Stimulated activated CD8-positive, alpha-beta memory T cell treated with anti-CD3 and anti-CD28 coated beads, Interleukin-15, amount 100 ng/mL, for 24 hours (primary cell): ENCODE measurements around the gene AMIGO1.

Experiments
- DNase-seq: peaks from one replicate; pipeline ENCODE4 v3.0.0-alpha.2; 2020; ENCODE audit warnings: low read depth

The AMIGO1 gene

DNA sequence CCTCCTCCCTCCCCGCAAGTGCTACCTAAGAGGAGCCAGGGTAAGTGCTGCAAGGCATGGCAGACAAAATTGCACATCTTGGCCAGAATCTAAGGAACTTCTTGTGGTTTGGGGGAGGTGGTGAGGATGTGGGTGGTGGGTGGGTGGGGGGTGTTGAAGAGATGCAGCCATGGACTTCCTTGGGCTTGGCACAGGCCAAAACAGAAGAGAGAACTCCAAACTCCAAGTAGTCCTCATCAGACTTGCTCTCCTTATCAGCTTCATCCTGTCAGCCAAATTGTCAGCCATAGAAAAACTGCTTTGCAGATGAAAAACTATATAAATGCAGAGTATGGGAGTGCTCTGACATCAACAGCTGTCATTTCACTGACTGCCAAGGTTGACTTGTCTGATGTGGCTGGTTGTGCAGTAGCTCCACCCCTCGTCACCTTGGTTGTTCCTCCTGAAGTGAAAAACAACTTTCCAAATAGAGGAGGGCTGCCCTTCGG is 7.1 kb downstream of the AMIGO1 start:
- no peak for DNase-seq

DNA sequence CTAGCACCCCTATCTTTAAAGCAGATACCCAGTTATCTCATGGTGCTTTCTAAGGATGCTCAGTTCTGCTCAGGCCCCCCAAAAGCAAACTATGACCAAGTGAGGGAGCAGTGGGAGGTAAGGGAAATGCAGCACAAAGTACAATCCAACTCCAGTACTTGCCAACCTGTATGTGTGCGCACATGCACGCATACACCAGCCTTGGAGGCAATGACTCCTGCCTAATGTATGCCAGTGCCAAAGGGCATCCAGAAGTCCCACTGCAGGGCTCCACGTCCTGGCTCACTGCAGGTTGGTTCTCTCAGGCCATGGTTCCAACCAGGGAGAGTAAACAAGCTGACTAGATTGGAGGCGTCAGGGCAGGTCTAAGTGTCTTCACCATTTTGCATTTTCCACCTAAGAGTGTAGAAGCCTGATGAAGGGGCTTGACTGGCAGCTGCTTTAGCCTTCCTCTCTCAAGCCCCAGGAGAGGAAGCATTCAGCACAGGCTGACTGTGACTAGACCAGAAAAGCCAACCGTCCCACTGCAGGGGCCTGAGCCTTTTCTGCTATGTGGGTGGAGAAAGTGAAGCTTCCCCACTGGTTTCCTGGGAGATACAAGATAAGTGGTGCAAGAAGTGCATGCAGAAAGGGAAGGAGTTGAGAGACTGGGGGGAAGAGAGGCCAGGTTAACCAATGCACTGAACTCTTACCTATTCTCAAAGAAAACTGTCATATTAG is 7.7 kb downstream of the AMIGO1 start:
- DNase-seq, result no peak

DNA sequence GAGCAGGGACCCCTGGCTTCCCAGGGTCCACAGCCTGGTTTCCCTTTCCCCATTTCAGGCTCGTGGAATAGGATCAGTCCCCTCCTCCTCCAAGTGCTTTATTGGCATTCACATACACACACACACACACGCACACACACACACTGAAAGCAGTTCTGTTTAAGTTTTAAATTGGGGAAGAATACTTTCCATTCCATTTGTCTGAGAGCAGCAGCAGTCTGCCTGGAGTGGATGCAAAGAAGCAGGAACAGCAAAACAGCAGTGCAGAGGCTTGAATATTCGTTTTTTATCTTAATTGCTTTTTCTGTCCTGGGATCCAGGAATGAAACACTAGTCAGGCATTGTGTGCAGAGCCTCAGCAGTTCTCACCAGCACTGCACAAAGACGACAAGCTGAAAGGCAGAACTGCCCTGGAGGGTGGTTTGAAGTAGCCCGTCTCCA is 8.6 kb downstream of the AMIGO1 start:
- no peak for DNase-seq

DNA sequence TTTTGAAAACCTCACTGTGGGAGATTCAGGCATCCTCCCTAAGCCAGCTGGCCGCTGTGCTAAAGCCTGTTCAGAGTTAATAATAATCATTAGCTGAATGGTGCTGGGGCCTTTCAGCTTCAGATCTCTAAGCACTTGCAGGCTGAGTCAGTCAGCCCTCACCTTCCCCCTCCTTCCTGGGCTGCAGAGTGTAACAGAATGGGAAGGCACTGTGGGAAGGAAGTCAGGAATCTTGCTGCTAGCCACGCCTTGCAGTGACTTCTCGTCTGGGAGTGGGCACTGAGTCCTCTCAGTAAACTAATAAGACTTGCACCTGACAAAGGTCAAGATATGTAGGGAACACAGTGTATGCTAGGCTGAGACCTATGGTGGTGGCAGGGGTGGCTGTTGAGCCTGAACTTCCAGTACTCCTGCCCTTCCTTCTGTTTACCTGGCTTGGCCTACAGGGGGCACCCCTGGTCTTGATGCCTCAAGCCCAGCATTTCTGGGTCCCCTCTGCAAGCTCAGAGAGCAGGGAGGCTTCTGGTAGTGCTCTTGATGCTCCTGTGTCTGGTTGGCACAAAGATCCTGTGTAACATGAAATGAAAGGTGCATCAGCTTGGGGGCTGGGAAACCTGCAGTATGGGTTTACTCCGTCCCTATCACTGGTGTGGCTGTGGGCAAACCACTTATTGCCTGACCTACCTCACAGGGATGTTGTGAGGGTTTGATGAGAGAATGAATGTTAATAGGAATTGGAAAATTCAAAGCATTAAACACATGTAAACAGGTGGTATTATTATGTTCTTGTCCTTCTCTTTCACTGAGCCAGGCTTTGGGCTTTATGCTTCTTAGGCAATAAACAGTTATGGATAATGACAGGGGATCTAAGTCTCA is 9.6 kb downstream of the AMIGO1 start:
- DNase-seq, result no peak

DNA sequence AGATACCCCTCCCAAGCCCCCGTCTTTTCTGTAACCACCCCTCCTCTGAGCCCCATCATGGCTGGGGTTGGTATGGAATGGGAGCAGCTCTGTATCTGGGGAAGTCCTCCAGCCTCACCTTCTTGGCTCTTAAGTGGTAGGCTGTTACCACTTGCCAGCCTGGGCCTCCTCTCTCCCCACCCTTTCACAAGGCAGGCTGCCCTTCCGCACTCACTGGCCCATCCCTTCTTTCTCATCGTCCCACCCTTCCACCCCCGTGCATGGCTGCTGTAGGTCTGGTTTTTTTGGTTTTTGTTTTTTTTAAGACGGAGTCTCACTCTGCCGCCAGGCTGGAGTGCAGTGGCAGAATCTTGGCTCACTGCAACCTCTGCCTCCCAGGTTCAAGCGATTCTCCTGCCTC is 10.4 kb downstream of the AMIGO1 start:
- no peak for DNase-seq

DNA sequence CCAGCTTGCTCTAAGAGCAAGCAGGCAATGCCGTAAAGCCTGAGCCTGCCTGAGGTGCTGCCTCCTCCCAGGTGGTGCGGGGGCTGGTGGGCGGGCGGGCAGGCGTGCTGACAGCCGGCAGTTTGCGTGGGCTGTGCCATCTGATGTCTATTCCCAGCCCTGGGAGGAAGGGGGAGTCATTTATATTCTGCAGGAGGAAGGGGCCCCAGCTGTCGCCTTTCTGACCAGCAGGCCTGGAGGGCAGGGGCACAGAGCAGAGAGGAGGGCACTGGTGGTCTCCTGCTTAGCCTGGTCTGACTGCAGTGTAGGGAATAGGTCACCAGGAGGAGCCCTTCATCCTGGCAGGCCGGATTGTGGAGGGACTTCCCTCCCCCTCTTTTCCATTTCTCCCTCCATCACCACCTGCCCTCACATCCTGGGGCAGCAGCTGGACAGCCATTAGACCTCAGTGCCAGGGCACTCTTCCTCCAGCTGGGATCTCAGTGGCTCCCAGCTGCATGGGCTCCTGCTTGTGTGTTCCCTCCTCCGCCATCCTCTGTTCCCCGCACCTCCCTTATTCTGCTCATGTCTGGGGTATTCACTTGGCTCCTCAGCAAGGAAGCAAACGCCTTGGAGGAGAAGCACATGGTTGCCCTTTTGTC is 11.2 kb downstream of the AMIGO1 start:
- no peak for DNase-seq

DNA sequence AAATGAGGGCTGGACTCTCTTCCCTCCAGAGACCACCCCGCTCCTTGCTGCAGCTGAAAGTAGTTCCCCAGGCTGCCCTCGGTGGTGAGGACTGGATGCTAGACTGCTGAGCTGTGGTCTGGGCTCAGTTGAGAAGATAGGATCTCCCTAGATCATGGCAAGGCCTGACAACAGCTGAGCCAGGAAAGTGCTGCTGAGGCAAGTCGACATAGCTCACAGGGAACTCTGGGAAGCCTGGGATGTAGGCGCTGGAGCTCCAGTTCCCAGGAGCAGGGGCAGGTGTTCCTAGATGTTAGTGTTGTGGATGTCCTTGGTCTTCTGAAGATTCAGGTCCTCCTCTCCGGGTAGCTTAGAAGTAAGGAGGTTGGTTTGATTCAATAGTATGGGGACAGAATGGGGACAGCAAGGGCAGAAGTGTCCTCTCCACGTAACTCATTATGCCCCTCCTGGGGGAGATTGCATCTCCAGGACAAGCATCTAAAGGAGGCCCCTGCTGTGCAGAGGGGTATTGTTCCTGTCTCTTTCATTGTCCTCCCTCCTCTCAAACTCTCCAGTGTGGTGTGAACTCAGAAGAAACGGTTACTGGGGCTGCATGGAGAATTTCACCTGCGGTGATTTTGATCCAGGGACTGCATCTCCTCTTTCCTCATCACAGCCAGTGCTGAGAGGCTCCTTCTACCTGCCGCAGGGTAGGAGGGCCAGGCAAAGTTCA is 11.9 kb downstream of the AMIGO1 start:
- no peak for DNase-seq

DNA sequence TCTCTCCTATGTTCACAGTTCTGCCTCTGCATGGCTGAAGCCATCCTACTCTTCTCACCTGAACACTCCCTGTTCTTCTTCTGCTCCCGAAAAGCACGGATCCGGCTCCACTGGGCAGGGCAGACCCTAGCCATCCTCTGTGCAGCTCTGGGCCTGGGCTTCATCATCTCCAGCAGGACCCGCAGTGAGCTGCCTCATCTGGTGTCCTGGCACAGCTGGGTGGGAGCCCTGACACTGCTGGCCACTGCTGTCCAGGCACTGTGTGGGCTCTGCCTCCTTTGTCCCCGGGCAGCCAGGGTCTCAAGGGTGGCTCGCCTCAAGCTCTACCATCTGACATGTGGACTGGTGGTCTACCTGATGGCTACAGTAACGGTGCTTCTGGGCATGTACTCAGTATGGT is 13.8 kb downstream of the AMIGO1 start:
- no peak for DNase-seq

DNA sequence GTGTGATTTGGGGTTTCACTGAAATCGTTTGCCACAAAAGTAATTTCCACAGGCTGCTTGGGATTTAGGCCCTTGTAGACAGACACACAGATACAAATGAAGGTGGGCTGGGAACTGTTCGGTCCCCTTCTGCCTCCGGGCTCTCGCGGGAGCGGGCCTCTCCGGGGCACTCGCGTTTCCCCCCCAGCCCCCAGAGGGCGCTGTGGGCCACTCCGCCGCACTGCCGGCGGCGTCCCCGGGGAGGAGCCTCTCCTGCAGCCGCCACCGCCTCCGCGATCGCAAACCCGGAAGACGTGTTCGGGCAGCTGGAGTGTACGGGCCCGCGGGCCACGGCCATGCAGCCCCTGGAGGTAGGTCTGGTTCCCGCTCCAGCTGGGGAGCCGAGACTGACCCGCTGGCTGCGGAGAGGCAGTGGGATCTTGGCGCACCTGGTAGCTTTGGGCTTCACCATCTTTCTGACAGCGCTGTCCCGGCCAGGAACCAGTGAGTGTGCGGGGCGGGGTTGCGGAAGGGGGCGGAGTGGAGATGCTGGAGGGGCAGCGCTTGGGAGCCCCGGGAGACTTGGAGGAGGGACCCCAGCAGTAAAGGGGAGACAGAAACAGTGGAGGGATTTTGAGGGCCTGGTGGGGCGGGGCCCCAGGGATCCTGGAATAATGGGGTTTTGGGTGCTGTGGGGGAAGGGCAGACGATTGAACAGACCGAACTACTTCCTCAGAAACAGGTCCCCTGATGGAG is 15.6 kb downstream of the AMIGO1 start, which contains the start of gene CYB561D1:
TSS of gene CYB561D1 (plus strand) at position 290 of the 735 bp plus-strand sequence. CDS start at position 336, 46 bp downstream.
- DNase-seq, result peak; percentile 85

DNA sequence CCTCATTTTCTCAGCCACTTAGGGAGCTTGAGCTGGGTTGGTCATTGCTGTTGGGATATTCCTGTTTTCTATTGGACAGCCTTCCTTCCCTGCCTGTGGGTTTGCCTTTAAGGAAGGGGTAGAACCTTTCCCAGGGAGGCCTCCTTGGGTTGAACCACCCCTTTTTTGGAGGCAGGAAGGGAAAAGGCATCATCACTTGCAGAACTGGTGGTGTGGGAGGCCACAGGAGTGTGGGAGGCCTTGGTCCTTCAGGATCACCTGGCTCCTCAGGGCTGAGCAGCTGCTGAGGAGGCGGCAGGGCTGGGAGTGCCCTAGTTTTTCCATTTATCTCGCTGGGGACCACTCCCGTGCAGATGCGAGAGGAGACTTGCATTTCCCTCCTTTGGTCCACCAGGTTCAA is 16.3 kb downstream of the AMIGO1 start:
- DNase-seq, result no peak

DNA sequence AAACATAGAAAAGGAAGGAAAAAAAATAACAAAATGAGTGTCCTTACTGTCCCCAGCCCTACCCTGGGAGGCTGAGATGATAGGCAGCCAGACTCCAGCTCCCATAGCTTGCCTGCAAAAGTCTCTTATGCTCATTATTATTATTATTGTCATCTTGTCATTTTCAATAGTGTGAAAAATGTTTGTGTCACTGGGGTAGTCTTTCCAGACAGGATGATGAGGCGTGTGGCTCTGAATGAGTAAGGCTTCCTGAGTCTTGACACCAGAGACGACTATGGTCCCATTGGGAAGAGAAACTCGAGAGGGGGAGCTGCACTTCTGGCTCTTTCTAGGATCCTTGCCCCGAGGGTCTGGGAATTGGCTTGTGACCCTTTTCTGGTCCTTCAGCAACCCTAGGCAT is 16.7 kb downstream of the AMIGO1 start:
- DNase-seq, result no peak

DNA sequence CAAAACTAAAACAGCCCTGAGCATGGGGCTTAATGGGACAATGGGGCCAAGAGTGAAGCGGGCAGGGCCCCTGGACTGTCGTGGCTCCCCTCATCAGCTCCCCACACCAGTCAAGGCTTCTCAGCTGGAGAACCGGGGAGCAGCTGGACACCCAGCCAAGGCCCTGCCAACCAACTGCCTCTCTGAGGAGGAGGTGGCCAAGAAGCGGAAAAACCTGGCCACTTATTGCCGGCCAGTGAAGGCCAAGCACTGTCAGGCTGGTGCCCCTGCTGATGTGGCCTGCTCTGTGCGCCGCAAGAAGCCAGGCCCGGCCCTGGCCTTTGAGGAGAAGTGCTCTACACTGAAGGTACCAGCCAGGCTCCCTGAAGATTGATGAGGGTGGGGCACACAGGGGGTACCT is 18.2 kb downstream of the AMIGO1 start:
- DNase-seq, result no peak

DNA sequence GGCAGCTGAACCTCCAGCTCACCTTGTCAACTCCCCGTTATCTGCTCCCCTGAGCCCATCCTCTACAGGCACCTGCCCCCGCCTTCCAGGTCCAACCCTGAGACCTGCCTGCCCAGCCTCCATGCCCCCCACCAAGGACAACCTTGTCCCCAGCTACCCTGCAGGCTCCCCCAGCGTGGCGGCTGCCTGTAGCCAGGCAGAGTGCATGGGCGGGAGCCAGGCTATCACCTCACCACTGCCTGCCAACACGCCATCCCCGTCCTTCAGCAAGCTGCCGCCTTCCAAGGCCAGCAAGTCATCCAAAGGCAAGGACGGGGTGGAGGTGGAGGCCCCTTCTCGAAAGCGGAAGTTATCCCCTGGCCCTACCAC is 18.6 kb downstream of the AMIGO1 start:
- no peak for DNase-seq

DNA sequence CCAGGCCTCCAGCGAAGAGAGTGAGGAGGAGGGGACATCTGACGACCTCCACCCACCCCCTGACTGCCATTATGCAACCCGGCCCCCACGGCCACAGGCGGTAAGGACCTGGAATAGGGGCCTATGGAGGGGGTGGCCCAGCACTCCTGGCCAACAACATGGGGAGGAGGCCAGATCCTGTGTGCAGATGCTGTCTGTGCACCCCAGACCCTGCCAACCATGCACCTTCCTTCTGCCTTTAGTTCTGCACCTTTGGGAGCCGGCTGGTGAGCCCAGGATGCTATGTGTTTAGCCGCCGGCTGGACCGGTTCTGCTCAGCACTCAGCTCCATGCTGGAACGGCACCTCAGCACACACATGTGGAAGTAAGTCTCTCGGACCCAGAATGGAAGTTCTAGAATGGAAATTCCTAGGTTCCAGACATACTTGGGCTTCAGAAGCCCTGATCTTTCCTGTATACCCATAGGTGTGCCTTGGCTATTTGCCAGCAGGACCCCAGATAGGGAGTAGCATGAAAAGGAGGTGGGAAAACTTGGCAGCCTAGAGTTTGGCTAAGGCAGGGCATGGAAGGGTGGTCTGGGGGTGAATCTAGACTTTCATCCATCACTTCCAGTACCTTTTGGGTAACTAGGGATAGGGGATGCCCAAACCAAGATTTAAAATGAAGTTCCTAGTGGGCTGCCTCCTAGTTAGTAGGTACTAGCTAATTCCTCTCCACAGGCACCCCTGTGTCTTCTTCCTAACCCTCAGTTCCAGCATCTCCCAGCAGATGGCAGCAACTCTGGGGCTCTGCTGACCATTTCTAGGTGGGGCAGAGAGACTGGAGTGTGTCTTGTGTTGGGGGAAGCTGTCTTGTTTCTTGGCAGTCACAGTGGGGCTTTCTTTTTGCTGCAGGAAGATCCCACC is 19.2 kb downstream of the AMIGO1 start:
- no peak for DNase-seq

DNA sequence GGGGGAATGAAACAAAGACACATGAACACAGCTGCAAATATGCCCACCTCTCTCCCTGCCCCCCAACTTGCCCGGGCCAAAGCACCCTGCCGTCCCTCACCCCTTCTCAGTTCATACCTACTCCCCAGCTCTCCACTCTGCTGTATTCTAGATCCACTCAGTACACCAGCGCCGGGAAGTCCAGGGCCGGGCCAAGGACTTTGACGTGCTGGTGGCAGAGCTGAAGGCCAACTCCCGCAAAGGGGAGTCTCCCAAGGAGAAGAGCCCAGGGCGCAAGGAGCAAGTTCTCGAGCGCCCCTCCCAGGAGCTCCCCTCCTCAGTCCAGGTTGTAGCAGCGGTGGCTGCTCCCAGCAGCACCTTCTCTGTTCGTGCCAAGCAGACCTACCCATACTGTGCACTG is 20.8 kb downstream of the AMIGO1 start:
- no peak for DNase-seq

DNA sequence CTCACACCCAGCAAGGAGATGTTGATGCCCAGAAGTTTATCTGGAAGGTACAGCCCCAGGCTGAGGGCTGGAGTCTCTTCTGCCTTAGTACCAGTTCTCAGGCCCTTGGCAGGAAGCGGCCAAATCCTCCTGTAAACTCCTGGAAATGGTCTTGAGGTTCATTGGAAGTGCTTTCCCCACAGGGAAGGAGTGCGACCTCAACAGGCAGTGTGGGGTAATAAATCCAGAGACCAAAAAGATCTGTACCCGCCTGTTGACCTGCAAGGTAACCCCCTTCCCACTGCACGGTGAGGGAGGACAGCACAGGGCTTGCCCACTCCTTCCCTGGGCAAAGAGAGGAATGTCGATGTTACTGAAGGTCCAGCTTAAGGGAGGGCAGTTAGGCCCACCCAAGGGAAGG is 21.3 kb downstream of the AMIGO1 start:
- DNase-seq, result no peak

DNA sequence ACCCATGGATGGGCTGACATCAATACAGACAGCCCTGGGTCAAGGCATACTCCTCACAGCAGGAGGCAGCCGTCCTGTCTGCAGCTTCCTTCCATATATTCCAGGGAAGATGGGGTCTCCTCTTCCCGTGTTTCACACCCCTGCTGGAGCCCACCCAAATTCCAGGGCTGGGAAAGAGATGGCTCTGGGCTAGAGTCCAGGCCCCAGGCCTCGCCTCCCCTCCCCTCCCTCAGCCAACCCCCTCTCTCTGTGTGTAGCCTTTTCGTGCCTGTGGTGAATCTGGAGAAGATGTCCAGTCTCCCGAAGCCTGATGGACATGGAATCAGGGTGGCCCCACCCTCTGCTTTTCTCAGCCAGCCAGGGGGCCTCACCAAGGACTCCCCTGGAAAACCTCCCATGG is 22.3 kb downstream of the AMIGO1 start:
- DNase-seq, result no peak

DNA sequence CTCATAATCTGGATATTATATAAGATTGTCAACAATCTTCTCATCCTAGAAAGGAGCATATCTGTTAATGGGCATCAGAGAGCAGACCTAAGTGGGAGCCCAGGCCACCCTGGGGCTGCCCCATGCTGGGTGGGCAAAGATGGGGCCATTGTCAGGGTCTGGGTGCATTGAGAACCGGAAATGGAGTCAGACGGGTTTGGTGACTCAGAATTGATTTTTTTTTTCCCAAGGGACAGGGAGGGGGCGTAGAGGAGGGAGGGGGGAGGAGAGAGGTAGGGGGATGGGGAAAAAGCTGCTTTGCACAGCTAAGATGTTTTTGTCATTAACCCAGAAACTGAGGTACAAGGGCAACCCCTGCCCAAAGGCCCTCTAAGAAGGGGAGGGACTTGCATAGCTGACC is 24.5 kb downstream of the AMIGO1 start:
- DNase-seq, result no peak

DNA sequence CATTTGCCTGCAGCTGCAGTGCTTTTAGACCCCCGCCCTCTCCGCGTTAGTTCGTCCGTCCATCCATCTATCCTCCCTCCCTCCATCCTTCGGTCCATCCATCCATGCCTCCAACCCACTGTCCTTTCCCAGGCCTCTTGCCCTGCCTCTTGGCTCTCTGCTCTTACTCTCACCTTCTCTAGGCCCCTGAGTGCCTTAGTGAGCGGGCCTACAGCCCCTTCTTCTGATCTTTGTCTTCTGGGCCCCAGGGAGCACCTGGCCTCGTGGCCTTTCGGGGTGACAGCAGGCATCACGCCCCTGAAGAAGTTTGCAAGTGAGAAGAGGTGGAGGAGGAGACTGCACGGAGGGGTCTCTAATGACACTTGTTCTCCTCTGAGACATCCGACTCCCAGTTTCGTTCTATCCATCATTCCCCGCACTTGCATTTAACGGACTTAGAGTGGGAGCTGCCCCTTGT is 25.0 kb downstream of the AMIGO1 start:
- DNase-seq, result no peak
